Upper lobe of right lung (tissue), 1 donor: ENCODE data around the gene DISP2. TPM values are rescaled to one million over a fixed set of nuclear protein-coding genes. Genes with fewer than 3 reads are reported as not detected.

Source experiments
- ATAC-seq: fragments of 200-7000 bp; cut with Tn5 transposase; one replicate; pipeline ENCODE4 v1.9.1; 2020; ENCODE audit warnings: mild to moderate bottlenecking, moderate library complexity
- DNase-seq: peaks from one replicate; pipeline ENCODE4 v3.0.0-alpha.2; 2020
- H3K27ac ChIP-seq: fragments of 200-600 bp; one replicate; pipeline ENCODE4 v1.8.0; 2022
- H3K27me3 ChIP-seq: fragments of 200-600 bp; one replicate; pipeline ENCODE4 v1.8.0; 2022; ENCODE audit warnings: mild to moderate bottlenecking
- H3K36me3 ChIP-seq: fragments of 200-600 bp; one replicate; pipeline ENCODE4 v1.8.0; 2022
- H3K4me1 ChIP-seq: fragments of 200-600 bp; one replicate; pipeline ENCODE4 v1.8.0; 2022
- H3K4me3 ChIP-seq: fragments of 200-600 bp; one replicate; pipeline ENCODE4 v1.8.0; 2022; ENCODE audit warnings: mild to moderate bottlenecking
- H3K9me3 ChIP-seq: fragments of 200-600 bp; one replicate; pipeline ENCODE4 v1.8.0; 2022
- intact Hi-C: fragments of 100-400 bp; cut with DNase I; formaldehyde crosslinking; loops from one replicate; pipeline ENCODE4 v1.11.0; 2022
- total RNA-seq: library from RNA; stranded (reverse); fragmentation: NEBNext Ultra II Directional; extraction: Animal tissue kit (Norgen Biotek cat#: 25700); gene quantifications from one replicate; pipeline ENCODE4 v1.2.1, GENCODE V29; 2021
- TF ChIP-seq, protein P1 (sequence below): fragments of 200-600 bp; IDR thresholded peaks from one replicate; pipeline ENCODE4 v1.8.0; 2022; ENCODE audit warnings: antibody characterized with exemption
- donor health status: DM: no; HTN: yes; CAD: no; lungs with severe emphysema.

Gene DISP2
- total RNA-seq, 1 donor from 2014 or later, result 6.5 TPM

DNA sequence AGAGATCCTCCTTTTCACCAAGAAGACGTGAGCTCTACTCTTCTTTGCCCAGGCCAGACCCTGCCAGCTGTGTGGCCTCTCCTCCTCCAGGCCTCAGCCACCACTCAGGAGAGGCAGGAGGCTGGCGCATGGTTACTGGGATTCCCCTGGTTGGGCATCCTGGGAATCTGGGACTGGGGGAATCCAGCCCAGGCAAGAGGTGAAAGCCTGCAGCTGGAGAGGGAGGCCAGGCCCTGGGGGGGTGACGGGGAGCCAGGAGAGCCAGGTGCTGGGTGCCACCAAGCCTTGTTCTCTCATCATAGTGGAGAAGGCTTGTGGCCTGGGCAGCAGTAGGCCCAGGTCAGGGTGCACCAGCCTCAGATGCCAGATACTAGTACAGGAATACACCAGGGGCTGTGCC, 23.5 kb upstream of the DISP2 start:
- ATAC-seq (no peak), DNase-seq (no peak)
- TF ChIP-seq, protein P1, sequence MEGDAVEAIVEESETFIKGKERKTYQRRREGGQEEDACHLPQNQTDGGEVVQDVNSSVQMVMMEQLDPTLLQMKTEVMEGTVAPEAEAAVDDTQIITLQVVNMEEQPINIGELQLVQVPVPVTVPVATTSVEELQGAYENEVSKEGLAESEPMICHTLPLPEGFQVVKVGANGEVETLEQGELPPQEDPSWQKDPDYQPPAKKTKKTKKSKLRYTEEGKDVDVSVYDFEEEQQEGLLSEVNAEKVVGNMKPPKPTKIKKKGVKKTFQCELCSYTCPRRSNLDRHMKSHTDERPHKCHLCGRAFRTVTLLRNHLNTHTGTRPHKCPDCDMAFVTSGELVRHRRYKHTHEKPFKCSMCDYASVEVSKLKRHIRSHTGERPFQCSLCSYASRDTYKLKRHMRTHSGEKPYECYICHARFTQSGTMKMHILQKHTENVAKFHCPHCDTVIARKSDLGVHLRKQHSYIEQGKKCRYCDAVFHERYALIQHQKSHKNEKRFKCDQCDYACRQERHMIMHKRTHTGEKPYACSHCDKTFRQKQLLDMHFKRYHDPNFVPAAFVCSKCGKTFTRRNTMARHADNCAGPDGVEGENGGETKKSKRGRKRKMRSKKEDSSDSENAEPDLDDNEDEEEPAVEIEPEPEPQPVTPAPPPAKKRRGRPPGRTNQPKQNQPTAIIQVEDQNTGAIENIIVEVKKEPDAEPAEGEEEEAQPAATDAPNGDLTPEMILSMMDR, result no peak

DNA sequence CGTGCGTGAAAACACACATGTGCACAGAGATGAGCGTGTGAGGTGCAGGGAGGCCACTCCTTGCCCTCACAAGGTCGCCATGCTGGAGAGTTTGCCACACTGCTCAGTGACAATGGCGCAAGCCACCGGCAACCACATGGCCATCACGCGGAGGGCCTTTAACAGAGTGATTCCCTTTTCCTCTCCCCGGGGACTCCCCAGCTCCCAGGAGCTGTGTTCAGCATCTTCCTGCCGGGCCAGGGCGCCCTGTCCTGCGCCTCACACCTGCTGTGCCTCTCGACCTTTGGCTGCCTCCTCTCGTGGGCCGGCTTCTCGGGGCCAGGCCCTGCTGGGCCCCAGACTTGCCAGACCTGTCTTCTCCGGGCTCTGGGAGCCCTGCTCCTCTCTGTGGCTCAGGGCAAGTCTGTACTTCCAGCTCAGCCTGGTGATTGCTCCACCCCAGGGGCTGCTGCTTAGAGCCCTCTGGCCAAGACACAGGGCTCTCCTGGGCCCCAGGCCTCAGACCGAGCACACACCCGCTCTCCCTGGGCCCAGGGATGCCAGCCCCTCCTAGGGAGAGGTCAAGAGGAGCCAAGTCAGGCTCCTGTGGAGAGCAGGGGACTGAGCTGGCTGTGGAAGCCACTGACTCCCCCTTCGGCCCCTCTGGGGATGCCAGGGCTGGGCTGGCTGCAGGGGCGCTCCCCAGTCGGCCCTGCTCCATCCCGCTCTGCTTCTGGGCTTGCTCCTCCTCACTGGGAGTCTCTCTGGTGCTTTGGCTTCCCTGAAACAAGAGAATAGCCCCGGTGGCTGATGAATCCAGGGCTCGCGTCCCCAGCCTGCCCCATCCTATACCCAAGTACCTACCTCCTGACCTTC, 22.9 kb upstream of the DISP2 start:
- Histone ChIP-seq H3K4me1 (peaks cover 92% of the 10 kb centered on the region), H3K36me3 (peaks cover 16% of the 10 kb centered on the region), H3K27me3 (no peaks in the 10 kb centered on the region), H3K27ac (peak overlapping the region; percentile 88), H3K4me3 (no peak overlapping the region), H3K9me3 (no peaks in the 10 kb centered on the region)
- ATAC-seq (peak; percentile 11), DNase-seq (peak; percentile 86)
- intact Hi-C loops, result no loop called here
- TF ChIP-seq, protein P1, result no peak

More for the DNA sequence above, 23.5 kb upstream of the DISP2 start:
- peak overlapping the region; percentile 88 for H3K27ac ChIP-seq
- peaks cover 16% of the 10 kb centered on the region for H3K36me3 ChIP-seq
- intact Hi-C loops, result no loop called here
- no peaks in the 10 kb centered on the region for H3K9me3 ChIP-seq
- no peak overlapping the region for H3K4me3 ChIP-seq
- H3K27me3 ChIP-seq, result no peaks in the 10 kb centered on the region
- H3K4me1 ChIP-seq, result peaks cover 92% of the 10 kb centered on the region

DNA sequence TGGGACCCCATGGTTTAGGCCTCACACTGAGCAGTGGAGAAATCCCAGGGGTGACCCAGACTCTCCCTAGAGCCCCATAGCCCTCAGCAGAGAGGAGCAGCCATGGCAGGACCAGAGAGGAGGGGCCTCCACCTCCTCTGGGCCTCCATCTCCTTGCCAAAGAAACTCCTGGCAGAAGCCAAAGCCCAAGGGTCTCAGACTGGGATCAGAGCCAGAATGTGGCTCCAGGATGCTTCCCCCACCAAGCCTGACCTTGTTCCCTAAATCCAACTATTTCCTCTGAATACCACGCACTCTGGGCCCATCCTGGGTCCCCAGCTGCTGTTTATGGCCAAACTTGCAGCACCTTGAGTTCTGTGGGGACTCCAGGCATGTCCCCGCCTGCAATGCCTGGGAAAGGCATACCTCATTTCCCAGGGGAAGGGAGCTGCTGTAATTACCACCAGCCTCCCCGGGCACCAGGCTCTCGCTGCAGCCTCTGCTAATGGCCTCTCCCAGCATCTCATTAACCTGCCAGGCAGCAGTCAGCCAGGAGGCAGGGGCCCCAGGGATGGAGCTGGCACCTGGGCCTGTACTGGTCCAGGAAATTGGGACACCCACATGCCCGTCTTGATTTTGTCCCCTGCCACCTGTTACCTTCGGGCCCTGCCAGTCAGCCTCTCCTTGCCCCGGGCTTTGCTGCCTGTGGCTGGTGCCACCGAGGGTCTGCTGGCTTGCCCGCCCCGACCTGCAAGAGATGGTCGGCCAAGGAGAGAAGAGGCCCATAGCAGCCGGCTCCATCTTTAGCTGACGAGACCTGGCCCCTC, 21.9 kb upstream of the DISP2 start:
- H3K27me3 ChIP-seq, result no peaks in the 10 kb centered on the region
- TF ChIP-seq, protein P1, result no peak
- H3K4me3 ChIP-seq, result no peak overlapping the region
- DNase-seq, result no peak
- peaks cover 89% of the 10 kb centered on the region for H3K4me1 ChIP-seq
- intact Hi-C loops, result no loop called here
- no peaks in the 10 kb centered on the region for H3K9me3 ChIP-seq
- ATAC-seq, result no peak
- H3K27ac ChIP-seq, result peak overlapping the region; percentile 24
- H3K36me3 ChIP-seq, result peaks cover 16% of the 10 kb centered on the region

DNA sequence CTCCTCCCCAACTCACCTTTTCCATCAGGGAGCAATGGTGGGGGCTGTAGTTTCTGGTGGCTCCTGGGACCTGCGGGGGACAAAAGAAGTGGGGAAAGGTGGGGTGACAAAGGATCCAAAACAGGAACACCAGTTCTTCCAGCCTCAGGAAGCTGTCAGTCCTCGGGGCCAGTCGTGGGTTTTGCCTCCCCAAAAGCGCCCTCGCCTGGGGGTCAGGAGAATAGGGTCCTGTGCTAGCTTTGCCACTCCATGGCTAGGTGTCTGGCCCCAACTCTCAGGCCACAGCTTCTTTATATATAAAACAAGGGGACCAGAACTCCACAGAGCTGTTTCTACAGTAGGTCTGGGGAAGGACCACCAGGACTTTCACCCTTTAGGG, 21.3 kb upstream of the DISP2 start:
- ATAC-seq (no peak), DNase-seq (no peak)
- no peak overlapping the region for H3K27ac ChIP-seq
- H3K36me3 ChIP-seq, result peaks cover 16% of the 10 kb centered on the region
- H3K27me3 ChIP-seq, result no peaks in the 10 kb centered on the region
- TF ChIP-seq, protein P1, result no peak
- peaks cover 89% of the 10 kb centered on the region for H3K4me1 ChIP-seq
- intact Hi-C loops, result no loop called here
- no peaks in the 10 kb centered on the region for H3K9me3 ChIP-seq
- H3K4me3 ChIP-seq, result no peak overlapping the region

DNA sequence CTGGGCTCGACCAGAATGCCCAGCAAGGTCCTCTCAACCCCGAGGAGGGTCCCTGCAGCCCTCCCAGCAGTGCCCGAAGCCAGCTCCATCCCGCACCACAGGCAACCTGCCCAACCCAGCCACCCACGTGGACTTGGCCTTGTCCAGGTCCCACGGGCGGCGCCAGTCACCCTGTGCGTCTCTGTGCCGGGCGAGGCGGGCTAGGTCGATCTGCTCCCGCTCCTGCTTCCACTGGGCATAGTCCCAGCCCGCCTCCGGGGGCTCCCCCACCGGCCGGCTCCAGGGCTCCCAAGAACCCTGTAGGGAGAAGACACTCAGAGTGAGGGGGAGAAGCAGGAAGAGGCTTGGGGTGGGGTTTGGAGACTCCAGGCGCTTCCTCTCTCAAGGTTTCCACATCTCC, 20.4 kb upstream of the DISP2 start:
- Histone ChIP-seq H3K36me3 (peaks cover 16% of the 10 kb centered on the region), H3K27me3 (no peaks in the 10 kb centered on the region), H3K4me3 (peak overlapping the region; percentile 8), H3K9me3 (no peaks in the 10 kb centered on the region), H3K4me1 (peaks cover 91% of the 10 kb centered on the region), H3K27ac (peak overlapping the region; percentile 12)
- ATAC-seq (no peak), DNase-seq (no peak)
- intact Hi-C loops, result no loop called here
- TF ChIP-seq, protein P1, result no peak
